H9 (cell line): ENCODE measurements around the gene GYG1. TPM values are rescaled to one million over a fixed set of nuclear protein-coding genes. Genes with fewer than 3 reads are reported as not detected.

Source experiments
- DNase-seq: peaks from one replicate; pipeline ENCODE4 v3.0.0-alpha.2; 2017
- H2AFZ ChIP-seq: one replicate; pipeline ENCODE4 v1.6.1; 2013; ENCODE audit warnings: mild to moderate bottlenecking, low read length, control low read depth, moderate library complexity
- H2AK5ac ChIP-seq: 2 replicates; pipeline ENCODE4 v1.6.1; 2013; ENCODE audit warnings: low read length, control low read depth, mixed read lengths; ENCODE audit not compliant: insufficient read length
- H2BK120ac ChIP-seq: one replicate; pipeline ENCODE4 v1.6.1; 2013; ENCODE audit warnings: low read depth, mild to moderate bottlenecking, low read length, control low read depth, inconsistent platforms; ENCODE audit not compliant: poor library complexity, severe bottlenecking
- H2BK12ac ChIP-seq: 2 replicates; pipeline ENCODE4 v1.6.1; 2013; ENCODE audit warnings: low read length, control low read depth, mixed read lengths, low read depth; ENCODE audit not compliant: insufficient read length
- H2BK15ac ChIP-seq: 2 replicates; pipeline ENCODE4 v1.6.1; 2013; ENCODE audit warnings: low read depth, low read length, control low read depth
- H2BK20ac ChIP-seq: one replicate; pipeline ENCODE4 v1.6.1; 2013; ENCODE audit warnings: low read depth, mild to moderate bottlenecking, low read length, control low read depth, inconsistent platforms; ENCODE audit not compliant: poor library complexity, severe bottlenecking
- H2BK5ac ChIP-seq: 2 replicates; pipeline ENCODE4 v1.6.1; 2013; ENCODE audit warnings: low read length, control low read depth, mixed read lengths; ENCODE audit not compliant: insufficient read length
- H3K14ac ChIP-seq: 2 replicates; pipeline ENCODE4 v1.6.1; 2013; ENCODE audit warnings: low read length, control low read depth; ENCODE audit not compliant: insufficient read depth
- H3K18ac ChIP-seq: 2 replicates; pipeline ENCODE4 v1.6.1; 2013; ENCODE audit warnings: low read depth, mild to moderate bottlenecking, mixed read lengths, low read length, control low read depth; ENCODE audit not compliant: insufficient read length
- H3K23ac ChIP-seq: 2 replicates; pipeline ENCODE4 v1.6.1; 2013; ENCODE audit warnings: low read length, control low read depth, mixed read lengths, low read depth; ENCODE audit not compliant: insufficient read length
- H3K23me2 ChIP-seq: 2 replicates; pipeline ENCODE4 v1.6.1; 2013; ENCODE audit warnings: low read depth, mild to moderate bottlenecking, mixed read lengths, low read length, control low read depth; ENCODE audit not compliant: insufficient read length, poor library complexity, severe bottlenecking
- H3K27ac ChIP-seq: 2 replicates; pipeline ENCODE4 v1.5.1; 2013; ENCODE audit warnings: low read length, control low read depth, mixed read lengths, low read depth; ENCODE audit not compliant: insufficient read length
- H3K27me3 ChIP-seq: 2 replicates; pipeline ENCODE4 v1.6.1; 2013; ENCODE audit warnings: low read length, control low read depth, inconsistent platforms; ENCODE audit not compliant: insufficient read depth
- H3K4ac ChIP-seq: 2 replicates; pipeline ENCODE4 v1.6.1; 2013; ENCODE audit warnings: low read depth, mild to moderate bottlenecking, control low read depth, inconsistent platforms, low read length, moderate library complexity
- H3K4me1 ChIP-seq: 2 replicates; pipeline ENCODE4 v1.6.1; 2013; ENCODE audit warnings: low read length, control low read depth, inconsistent platforms; ENCODE audit not compliant: insufficient read depth
- H3K4me2 ChIP-seq: 2 replicates; pipeline ENCODE4 v1.6.1; 2013; ENCODE audit warnings: low read length, control low read depth, mixed read lengths; ENCODE audit not compliant: insufficient read length, insufficient read depth
- H3K56ac ChIP-seq: 2 replicates; pipeline ENCODE4 v1.6.1; 2013; ENCODE audit warnings: low read depth, mild to moderate bottlenecking, mixed read lengths, low read length, control low read depth; ENCODE audit not compliant: insufficient read length
- H3K79me1 ChIP-seq: 2 replicates; pipeline ENCODE4 v1.6.1; 2013; ENCODE audit warnings: low read depth, mild to moderate bottlenecking, moderate library complexity, low read length, control low read depth, inconsistent platforms; ENCODE audit not compliant: insufficient read depth, poor library complexity, severe bottlenecking
- H3K79me2 ChIP-seq: 2 replicates; pipeline ENCODE4 v1.6.1; 2013; ENCODE audit warnings: low read length, control low read depth, inconsistent platforms; ENCODE audit not compliant: insufficient read depth
- H3K9ac ChIP-seq: 2 replicates; pipeline ENCODE4 v1.6.1; 2013; ENCODE audit warnings: low read length, control low read depth, mixed read lengths; ENCODE audit not compliant: insufficient read length; ENCODE audit errors: extremely low read depth
- H3K9me3 ChIP-seq: one replicate; pipeline ENCODE4 v1.6.1; 2013; ENCODE audit warnings: low read depth, low read length, inconsistent platforms; ENCODE audit not compliant: control insufficient read depth
- H3T11ph ChIP-seq: one replicate; pipeline ENCODE4 v1.6.1; 2013; ENCODE audit warnings: mild to moderate bottlenecking, low read length, control low read depth, inconsistent platforms
- H4K20me1 ChIP-seq: one replicate; pipeline ENCODE4 v1.6.1; 2013; ENCODE audit not compliant: control insufficient read depth, insufficient read length, insufficient read depth
- H4K5ac ChIP-seq: 2 replicates; pipeline ENCODE4 v1.6.1; 2013; ENCODE audit warnings: low read depth, mild to moderate bottlenecking, mixed read lengths, low read length, control low read depth; ENCODE audit not compliant: insufficient read length
- H4K8ac ChIP-seq: replicated peaks from 2 replicates; pipeline ENCODE4 v1.6.1; 2013; ENCODE audit warnings: low read length, control low read depth, mixed read lengths, low read depth; ENCODE audit not compliant: insufficient read length
- H4K91ac ChIP-seq: 2 replicates; pipeline ENCODE4 v1.6.1; 2013; ENCODE audit warnings: low read depth, mild to moderate bottlenecking, moderate library complexity, mixed read lengths, low read length, control low read depth; ENCODE audit not compliant: insufficient read length
- H3K27ac Mint-ChIP-seq, 3 experiments: 2 replicates in 2 of 3; 3 replicates in 1 of 3; pipeline ENCODE4 v1.8.0; 2020 to 2021; ENCODE audit warnings: mixed read lengths in 3 of 3, mild to moderate bottlenecking in 1 of 3, moderate library complexity in 1 of 3
- H3K27me3 Mint-ChIP-seq: 2 replicates; pipeline ENCODE4 v1.8.0; 2021; ENCODE audit warnings: low read depth, mild to moderate bottlenecking, moderate library complexity, mixed read lengths
- H3K36me3 Mint-ChIP-seq, 3 experiments: 2 replicates in 2 of 3; 3 replicates in 1 of 3; pipeline ENCODE4 v1.8.0; 2020 to 2021; ENCODE audit warnings: low read depth in 3 of 3, mixed read lengths in 3 of 3; ENCODE audit not compliant: insufficient read depth in 1 of 3
- H3K4me1 Mint-ChIP-seq, 2 experiments: 2 replicates each; pipeline ENCODE4 v1.8.0; 2020; ENCODE audit warnings: mixed read lengths in 2 of 2
- H3K4me3 Mint-ChIP-seq, 2 experiments: 2 replicates in 1 of 2; 3 replicates in 1 of 2; pipeline ENCODE4 v1.8.0; 2020 to 2021; ENCODE audit warnings: mild to moderate bottlenecking in 2 of 2, mixed read lengths in 2 of 2, moderate library complexity in 1 of 2
- H3K9me3 Mint-ChIP-seq, 2 experiments: 2 replicates in 1 of 2; 3 replicates in 1 of 2; pipeline ENCODE4 v1.8.0; 2020; ENCODE audit warnings: mild to moderate bottlenecking in 2 of 2, mixed read lengths in 2 of 2, moderate library complexity in 1 of 2
- WGBS: extraction: QIAGEN DNeasy Blood & Tissue Kit; methylation state at CpG from one replicate; pipeline ENCODE4 v1.1.7; 2013; ENCODE audit warnings: missing lambda C conversion rate, low lambda C conversion rate, mixed read lengths; ENCODE audit not compliant: insufficient read length; ENCODE audit errors: extremely low coverage; 5-methylcytosine and 5-hydroxymethylcytosine counted together
- total RNA-seq: library from RNA; stranded (reverse); gene quantifications from 2 replicates; pipeline ENCODE4 v1.2.1, GENCODE V29; 2021
- TF ChIP-seq, protein P1 (sequence below): fragments of 200-600 bp; sonication (generic); conservative IDR thresholded peaks from 3 replicates; pipeline ENCODE4 v1.8.0; 2021; ENCODE audit warnings: antibody characterized with exemption, mild to moderate bottlenecking

The GYG1 gene
- total RNA-seq, 1 experiment from 2014 or later = 31.5 TPM

DNA sequence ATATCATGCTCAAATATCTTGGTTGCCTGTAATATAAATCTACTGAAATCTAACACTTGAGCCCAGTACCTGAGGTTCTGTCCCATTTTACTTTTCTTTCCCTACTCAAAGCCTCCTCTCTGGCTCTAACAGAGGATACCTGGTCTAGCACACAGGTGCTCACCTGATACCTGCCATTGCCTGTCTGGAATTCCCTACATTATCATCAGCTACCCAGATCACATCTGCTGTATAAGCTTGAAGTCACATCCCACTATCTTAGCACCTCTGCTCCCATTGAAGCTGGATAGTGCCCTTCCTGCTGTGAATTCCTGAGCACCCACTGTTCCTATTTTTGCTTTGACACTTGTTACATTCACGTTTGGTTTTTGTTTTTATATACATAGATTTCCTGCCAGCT lies 30.5 kb downstream of the GYG1 start:
- Histone ChIP-seq H3K56ac (no peak overlapping the region), H3K9ac (no peak overlapping the region), H3K4ac (no peak overlapping the region), H4K8ac (no peak overlapping the region), H2BK15ac (no peak overlapping the region), H3K79me1 (no peaks in the 10 kb centered on the region), H4K5ac (no peak overlapping the region), H4K20me1 (no peaks in the 10 kb centered on the region), H3K4me1 (peaks cover 14% of the 10 kb centered on the region; the same call in 1 of the 2 replicates), H2AFZ (no peak overlapping the region), H2AK5ac (no peak overlapping the region), H3K4me2 (no peak overlapping the region), H2BK20ac (no peak overlapping the region), H3K27me3 (no peaks in the 10 kb centered on the region), H3K79me2 (no peaks in the 10 kb centered on the region), H3T11ph (no peak overlapping the region), H3K23me2 (no peaks in the 10 kb centered on the region), H4K91ac (no peak overlapping the region), H2BK12ac (no peak overlapping the region), H3K27ac (peak overlapping the region; percentile 42), H3K23ac (no peak overlapping the region), H3K9me3 (peaks cover 8% of the 10 kb centered on the region), H2BK5ac (no peak overlapping the region), H2BK120ac (no peak overlapping the region), H3K18ac (no peak overlapping the region), H3K14ac (no peak overlapping the region)
- TF ChIP-seq, protein P1, sequence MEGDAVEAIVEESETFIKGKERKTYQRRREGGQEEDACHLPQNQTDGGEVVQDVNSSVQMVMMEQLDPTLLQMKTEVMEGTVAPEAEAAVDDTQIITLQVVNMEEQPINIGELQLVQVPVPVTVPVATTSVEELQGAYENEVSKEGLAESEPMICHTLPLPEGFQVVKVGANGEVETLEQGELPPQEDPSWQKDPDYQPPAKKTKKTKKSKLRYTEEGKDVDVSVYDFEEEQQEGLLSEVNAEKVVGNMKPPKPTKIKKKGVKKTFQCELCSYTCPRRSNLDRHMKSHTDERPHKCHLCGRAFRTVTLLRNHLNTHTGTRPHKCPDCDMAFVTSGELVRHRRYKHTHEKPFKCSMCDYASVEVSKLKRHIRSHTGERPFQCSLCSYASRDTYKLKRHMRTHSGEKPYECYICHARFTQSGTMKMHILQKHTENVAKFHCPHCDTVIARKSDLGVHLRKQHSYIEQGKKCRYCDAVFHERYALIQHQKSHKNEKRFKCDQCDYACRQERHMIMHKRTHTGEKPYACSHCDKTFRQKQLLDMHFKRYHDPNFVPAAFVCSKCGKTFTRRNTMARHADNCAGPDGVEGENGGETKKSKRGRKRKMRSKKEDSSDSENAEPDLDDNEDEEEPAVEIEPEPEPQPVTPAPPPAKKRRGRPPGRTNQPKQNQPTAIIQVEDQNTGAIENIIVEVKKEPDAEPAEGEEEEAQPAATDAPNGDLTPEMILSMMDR = no peak
- DNase-seq = no peak
- peak overlapping the region; percentile 2 to 95 (median 90); a peak in 6 of 7 replicates for H3K27ac Mint-ChIP-seq
- WGBS = no CpG with 5 or more reads among the region's 1 CpG
- H3K27me3 Mint-ChIP-seq = no peaks in the 10 kb centered on the region
- peaks cover 30 to 37% (median 35%) of the 10 kb centered on the region in 3 experiments for H3K36me3 Mint-ChIP-seq
- peaks cover 32% of the 10 kb centered on the region in 2 experiments for H3K4me1 Mint-ChIP-seq
- peaks cover 17 to 22% of the 10 kb centered on the region in 2 experiments for H3K9me3 Mint-ChIP-seq
- no peak overlapping the region for H3K4me3 Mint-ChIP-seq
